Endothelial cell of umbilical vein (primary cell): ENCODE data around the gene ARHGAP18.

Experiments
- CTCF ChIP-seq, 2 donors: IDR thresholded peaks; 1 replicate in 1 of 2; 2 replicates in 1 of 2; pipeline ENCODE4 v1.5.1; 2011; ENCODE audit warnings: low read length in 2 of 2, mild to moderate bottlenecking in 2 of 2, moderate library complexity in 2 of 2, control low read depth in 1 of 2, inconsistent platforms in 1 of 2, low read depth in 1 of 2; ENCODE audit not compliant: insufficient read depth in 1 of 2; ENCODE audit errors: extremely low read depth in 1 of 2
- FOS ChIP-seq: IDR thresholded peaks from 2 replicates; pipeline ENCODE4 v1.6.1; 2011; ENCODE audit warnings: mild to moderate bottlenecking, low read length, moderate library complexity, borderline replicate concordance; ENCODE audit not compliant: insufficient read depth
- GATA2 ChIP-seq: IDR thresholded peaks from 2 replicates; pipeline ENCODE4 v1.7.0; 2011; ENCODE audit warnings: low read depth, mild to moderate bottlenecking, moderate library complexity, mixed read lengths, low read length; ENCODE audit not compliant: insufficient read length, insufficient read depth
- POLR2A ChIP-seq: IDR thresholded peaks from 2 replicates; pipeline ENCODE4 v1.6.1; 2012; ENCODE audit warnings: low read depth, mild to moderate bottlenecking, control low read depth, low read length

DNA sequence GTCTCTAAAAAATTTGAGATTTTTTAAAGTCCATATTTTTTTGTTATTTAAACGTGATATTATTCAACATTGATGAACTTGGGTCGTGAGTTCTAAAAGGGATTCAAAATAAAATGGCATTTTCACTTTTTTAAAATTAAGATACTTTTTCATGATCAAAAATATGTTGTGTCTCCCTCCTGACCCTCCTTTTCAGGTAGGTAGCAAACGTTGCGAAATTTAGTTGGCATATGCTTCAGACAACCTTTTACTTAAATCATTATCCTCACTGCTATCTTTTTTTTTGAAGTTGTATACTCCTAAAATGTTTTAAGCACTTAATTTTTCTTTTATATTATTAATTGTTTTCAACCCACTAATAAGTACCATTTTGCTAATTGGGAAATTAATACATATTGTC is 133.5 kb downstream of the ARHGAP18 start:
- TF ChIP-seq CTCF (IDR thresholded peaks at IDR 0.05; ENCODE audit: extremely low read depth in 1 of 2, insufficient read depth in 1 of 2, low read depth in 1 of 2, low read length in 2 of 2) (no peak), POLR2A (no peak), GATA2 (no peak), FOS (no peak)
